Stimulated activated CD4-positive, alpha-beta T cell treated with anti-CD3 and anti-CD28 coated beads, Interleukin-4, amount 100 ng/mL, for 24 hours (primary cell): ENCODE data around the gene KIF18A.
"Not testable (repeated sequence)": the region's sequence is repeated elsewhere in the genome, so short reads cannot be mapped to it uniquely, and the experiment has no call there.

Experiments used
- DNase-seq: peaks from one replicate; pipeline ENCODE4 v3.0.0-alpha.2; 2020

KIF18A gene

DNA sequence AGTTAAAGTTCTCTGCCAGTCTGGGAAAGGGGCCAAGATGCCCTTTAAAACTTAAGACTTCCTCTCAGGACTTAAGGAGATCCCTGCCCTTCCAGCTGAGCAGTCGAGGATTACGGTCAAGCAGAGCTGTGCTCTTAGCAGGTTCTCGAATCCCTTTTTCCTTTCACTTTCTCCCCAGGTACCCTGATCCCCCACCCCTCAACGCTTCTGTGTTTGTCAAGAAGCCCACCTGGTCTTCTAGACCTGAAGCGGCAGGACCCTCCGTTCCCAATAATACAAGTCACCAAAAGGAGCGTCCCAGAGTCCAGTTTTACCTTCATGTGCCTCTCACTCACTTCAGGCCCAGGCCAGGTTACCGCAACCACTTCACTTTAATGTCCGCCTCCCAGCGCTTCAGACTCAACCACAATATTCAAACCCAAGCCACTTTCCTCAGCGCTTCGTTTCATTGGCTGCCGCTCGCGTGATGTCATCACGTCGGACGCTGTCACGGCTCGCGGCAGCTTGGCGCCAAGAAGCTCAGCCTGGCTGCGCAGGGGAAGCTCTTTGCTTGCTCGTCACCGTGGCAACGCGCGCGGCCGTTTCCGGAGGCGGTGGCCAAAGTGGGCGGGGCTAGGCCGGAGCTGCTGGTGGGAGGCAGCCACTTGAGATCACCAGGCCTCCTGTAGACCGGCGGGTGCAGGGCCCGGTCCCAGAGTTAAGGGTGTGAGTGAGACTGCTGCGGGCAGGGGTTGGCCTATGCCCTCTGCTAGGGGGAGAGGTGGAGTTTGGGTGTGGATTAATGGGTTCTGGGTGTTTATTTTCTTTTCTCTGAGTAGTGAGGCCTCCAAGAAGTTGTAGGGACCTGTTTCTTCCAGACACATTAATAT is at the start of gene KIF18A, which contains the start of gene METTL15:
TSS of gene KIF18A (minus strand) at position 407 of the 869 bp plus-strand sequence. CDS start 10,209 bp downstream, outside the sequence.
TSS of gene METTL15 (plus strand) at position 639 of the 869 bp plus-strand sequence. CDS start 4,947 bp downstream, outside the sequence.
- DNase-seq = peak; percentile 98

DNA sequence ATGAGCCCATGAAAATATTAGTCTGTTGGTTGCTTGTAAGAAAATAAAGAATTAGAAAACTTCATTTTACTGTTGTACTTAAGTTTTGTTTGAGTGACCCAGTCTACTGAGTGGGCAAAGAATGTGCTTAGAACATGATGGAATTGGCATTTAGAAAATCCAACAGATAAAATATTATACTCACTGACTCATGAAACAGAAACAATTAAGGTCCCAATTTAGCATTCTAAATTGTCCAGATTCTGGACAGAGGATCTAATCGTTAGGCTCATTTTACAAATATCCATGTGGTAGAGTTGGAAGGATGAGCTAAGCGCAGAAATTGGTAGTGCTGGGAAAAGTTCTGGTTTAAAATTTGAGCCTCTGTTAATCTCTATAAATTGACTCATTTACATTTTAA is 45.6 kb upstream of the KIF18A start:
- DNase-seq = no peak

DNA sequence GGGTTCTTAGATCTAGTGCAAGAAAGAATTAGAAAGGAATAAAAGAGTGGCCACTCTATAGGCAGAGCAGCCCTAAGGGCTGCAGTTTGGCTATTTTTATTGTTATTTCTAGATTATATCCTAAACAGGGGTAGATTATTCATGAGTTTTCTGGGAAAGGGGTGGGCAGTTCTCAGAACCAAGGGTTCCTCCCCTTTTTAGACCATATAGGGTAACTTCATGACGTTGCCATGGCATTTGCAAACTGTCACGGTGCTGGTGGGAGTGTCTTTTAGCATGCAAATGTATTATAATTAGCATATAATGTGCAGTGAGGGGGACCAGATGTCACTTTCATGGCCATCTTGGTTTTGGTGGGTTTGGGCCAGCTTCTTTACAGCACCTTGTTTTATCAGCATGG is 44.8 kb upstream of the KIF18A start:
- no peak for DNase-seq

DNA sequence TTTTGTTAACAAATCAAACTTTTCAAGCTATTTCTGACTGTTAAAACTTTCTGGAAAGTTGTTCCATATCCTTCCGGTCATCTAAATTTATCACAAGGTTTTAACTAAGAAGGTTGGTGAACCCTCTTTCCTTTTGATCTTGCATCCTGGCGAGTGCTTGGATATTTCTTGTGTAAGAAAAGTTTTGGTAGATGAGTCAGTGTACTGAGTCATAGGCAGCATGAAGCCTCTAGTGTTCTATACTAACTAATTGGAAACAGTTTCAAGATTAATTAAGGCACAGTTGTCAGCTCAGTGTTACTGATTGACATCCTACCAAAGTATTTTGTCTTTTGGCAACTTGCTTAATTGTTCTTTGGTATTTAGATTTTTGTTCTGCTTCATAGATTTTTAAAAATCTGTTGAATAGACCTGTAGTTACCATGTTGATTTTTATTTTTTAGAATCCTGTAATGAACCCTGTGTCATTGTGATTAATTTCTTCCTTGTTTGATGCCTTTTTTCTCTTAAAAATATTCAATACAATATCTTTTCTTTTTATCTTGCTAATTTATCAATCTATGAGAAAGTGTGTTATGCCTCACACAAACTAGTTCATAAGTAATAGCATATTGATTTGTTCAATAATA is 38.3 kb upstream of the KIF18A start:
- no peak for DNase-seq

DNA sequence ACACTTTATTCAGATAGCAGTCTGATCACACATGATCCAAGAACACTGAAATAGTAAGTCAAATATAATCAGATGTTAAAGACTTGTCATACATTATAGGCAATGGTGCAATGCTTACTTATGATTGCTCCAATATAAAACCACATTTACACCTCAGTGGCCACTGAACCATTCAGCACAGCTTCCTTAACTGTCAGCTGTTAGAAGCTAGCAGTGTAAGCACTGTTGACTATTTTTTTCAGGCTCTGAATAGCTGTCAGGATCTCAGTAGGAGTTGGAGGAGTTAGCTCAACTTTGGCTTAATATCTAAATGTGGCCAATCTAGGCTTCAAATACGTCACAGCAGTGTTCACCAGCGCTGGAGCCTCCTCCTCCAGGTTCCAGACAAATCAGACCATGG is 36.9 kb upstream of the KIF18A start:
- DNase-seq = no peak

DNA sequence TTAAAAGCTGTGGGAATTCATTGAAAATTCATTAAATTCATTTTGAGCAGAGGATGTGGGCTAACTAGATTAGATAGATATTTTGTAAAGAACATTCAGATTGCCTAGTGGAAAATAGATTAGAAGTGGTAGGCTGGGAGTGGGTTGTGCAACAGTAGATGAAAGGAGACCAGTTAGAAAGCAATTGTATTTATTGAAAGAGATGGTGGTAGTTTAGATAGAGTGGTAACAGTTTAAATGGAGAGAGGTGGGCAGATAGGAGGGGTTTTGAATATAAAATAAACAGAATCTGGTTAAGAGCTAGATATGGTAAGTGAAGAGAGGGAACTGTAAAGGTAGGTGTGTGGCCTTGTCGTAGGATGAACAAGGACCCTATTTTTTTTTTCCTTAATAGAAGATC is 34.8 kb upstream of the KIF18A start:
- no peak for DNase-seq

DNA sequence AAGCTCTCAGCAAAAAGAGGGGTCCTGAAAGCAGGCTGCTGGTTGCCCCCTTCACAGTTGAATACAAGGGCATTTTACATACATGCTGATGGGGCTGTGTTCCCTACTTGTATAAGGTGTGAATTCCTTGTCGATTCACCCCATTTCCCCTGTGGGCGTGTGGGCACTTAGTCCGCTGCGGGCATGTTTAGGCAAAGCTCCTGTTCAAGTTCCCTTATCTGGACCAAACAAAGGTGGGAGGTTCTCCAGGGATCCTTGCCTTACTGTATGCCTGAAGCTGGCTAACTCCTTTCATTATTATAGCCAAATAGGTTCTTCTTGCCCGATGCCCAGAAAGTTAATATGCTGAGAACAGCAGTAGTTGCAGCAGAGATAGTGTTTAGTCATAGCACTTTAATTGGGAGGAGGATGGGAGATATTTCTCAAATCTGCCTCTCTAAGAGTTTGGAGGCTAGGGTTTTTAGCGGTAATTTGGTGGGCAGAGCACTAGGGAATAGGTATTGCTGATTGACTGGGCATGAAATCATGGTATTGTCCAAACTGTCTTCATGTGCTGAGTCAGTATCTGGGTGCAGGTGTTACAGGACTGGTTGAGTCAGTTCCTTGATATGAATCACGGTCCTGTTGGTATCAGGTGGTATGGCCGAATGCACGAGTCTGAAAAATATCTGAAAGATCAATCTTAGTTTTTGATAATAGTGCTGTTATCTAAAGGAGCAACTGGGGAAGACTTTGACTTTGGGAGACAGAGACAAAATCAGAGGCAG is 32.9 kb upstream of the KIF18A start:
- DNase-seq = no peak

DNA sequence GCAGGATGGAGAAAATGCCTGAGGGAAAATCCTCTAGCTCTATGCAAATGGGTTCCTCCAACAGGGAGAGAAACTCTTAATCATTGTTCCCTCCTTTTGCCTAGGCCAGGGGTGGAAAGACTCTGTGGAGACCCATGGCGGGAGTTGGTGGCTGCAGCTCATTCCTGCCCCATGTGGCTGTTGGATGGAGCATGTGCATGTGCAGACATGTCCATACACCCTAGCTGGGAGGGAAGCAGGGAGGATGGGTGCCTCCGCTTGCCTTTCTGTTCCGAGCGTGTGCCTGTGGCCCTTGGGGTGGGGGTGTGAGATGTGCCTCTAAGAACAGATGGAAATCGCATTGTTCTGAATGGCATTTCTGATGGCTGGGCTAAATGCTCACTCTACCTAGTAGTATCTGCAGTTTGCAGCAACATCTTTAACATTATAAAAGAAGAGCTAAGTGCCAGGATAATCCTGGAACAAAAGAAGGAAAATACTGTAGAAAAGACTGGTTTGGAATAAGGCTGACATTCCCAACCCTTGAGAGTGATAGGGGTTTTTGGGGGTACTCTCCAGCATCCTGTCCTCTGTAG is 32.0 kb upstream of the KIF18A start:
- DNase-seq = no peak

DNA sequence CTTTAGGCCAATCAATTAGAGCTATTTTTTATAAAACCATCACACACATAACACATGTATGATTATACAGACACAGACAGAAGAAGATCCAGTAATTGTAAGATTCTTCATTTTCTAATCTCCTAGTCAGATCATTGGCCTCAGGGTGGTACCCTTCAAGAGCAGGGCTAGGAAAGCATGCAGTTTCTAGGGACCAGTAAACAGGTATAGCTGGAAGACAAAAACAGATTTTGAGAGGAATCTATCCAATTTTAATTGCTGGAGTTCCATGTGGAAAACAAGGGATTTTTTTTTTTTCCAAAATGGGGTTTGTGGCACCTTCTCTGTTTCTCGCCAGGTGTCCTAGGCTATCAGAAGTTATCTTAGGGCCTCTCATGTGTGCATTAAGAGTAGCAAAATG is 29.9 kb upstream of the KIF18A start:
- DNase-seq = no peak

DNA sequence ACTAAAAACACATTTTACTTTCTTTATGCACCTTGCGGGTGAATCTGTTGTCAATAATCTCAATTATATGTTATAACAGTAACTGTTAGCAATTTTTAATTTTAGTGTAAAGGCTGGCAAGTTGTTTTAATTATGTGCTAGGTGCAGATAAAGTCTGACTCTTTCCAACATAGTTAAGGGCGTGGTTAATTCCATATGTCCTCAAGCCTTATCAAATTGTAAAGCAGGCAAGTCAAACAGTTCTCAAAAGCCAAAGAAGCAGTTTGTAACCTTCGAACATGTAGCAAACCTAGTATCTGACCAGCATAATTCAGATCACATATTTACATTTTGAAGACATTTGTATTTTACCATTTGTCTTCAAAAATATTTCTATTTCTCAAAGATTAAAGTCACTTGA is 29.4 kb upstream of the KIF18A start:
- DNase-seq = no peak

DNA sequence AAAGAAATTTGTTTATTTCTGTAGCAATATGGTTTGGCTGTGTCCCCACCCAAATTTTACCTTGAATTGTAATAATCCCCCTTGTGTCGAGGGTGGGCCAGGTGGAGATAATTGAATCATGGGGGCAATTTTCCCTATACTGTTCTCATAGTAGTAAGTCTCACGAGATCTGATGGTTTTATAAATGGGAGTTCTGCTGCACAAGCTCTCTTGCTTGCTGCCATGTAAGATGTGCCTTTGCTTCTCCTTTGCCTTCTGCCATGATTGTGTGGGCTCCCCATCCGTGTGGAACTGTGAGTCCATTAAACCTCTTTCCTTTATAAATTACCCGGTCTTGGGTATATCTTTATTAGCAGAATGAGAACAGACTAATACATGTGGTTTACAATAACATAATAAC is 28.2 kb upstream of the KIF18A start:
- not testable (repeated sequence) for DNase-seq

DNA sequence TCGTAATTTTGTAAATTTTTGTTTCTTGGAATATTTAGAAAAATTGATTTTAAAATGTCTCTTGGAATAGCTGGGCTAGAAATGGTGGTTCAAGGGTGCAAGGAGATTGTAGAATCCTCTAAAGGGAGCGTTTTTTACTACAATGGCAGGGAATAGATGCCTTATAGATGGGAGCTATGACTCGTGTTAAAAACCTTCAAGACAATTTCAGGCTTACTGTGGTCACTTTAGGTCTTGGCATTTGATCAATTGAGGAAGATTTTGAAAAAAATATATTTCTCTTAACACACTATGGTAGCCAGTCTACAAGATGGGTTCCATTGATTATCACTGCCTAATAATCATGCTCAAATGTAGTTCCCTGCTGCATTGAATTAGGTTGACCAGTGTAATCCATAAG is 25.2 kb upstream of the KIF18A start:
- no peak for DNase-seq

DNA sequence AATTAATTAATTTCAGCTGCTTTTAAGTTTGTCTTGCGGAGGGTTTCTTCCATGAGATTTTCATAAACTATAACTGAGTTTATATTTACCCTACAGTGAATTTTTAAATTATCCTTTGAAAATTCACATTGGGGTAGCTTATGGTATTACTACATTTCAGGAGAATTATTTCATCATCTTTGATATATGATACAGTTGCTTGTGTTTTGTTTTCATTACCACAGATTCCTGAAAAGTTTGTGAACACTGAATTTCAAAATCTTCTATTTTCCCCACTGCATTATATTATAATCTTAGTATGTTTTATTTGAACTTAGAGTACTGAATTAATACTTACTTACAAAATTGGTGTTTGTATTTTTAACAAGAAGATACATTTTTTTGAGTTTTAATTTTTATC is 24.6 kb upstream of the KIF18A start:
- DNase-seq = no peak

DNA sequence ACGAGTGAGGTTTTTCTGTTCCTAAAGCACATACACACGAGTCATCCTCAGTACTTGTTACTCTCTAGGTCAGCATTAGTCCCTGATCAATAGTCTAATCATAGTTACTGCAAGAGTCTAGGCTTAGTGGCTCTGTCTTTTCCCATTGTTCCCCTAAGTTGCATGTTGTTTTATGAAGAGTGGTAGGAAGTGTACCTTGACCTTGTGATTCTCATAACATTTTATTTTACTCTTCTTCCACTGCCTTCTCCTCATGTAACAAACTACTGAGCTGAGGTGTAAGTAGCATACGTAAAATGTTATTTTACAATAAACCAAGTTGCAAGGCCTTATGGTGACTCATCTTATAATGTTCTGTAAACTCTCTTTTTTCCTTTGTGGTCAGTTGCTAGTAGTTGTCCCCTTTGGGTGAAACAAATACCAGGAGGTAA is 15.2 kb upstream of the KIF18A start:
- no peak for DNase-seq

DNA sequence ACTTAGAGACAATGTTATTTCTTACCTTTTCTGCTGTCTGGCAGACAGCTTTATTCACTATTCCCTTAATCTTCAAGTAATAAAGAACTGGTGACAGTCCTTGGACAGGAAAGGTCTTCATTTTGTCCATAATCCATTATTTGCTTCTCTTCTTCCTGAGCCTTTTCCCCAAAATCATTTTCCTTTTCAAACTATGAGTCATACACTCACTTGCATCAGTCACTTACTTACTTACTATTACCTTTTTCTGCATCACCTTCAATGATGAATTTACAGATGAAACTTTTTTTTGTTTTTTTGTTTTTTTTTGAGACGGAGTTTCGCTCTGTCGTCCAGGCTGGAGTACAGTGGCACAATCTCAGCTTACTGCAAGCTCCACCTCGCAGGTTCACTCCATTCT is 9.8 kb upstream of the KIF18A start:
- DNase-seq = no peak

DNA sequence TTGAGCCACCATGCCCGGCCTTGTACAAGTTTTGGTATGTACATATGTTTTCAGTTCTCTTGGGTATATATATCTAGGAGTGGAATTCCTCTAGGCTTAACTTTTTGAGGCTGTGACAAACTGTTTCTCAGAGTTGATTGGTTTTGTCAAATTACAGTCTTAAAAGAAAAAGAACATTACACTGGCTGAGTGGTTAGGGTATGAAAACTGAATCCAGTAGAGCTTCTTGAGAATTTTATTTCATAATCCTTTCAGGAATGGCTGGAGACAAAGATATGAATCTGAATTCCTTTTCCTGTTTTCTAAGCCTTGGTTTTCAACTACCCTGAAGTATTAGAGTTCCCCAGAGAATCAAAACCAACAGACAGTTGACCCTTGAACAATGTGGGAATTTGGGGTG is 6.8 kb upstream of the KIF18A start:
- DNase-seq = no peak

DNA sequence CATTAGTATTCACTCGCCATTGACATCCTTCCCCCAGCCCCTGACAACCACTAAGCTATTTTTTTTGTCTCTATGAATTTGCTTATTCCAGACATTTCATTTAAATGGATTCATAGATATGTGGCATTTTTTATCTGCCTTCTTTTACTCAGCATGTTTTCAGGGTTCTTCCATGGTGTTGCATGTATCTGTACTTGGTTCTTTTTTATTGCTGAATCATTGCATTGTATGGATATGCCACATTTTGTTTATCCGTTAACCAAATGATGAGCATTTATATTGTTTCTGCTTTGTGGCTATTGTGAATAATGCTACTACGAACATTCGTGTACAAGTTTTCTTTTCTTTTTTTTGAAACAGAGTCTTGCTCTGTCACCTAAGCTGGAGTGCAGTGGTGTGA is 6.2 kb upstream of the KIF18A start:
- DNase-seq = no peak

DNA sequence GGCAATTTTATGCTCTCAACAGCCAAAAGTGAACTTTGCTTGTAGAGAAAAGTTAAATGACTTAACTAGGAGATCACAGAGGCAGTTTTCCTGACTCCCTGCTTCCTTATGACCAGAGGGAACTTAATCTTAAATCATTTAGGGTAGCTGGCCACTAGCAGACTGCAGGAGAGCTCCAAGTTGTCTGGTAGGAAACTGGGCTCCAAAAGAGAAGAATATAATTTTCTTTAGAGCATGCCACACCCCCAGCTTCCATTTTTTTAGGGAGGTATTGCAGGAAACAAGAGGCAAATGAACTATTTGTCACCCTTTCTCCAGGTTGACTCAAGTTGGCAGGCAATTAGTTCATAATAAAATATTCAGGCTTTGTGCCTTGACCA is 2.9 kb upstream of the KIF18A start:
- no peak for DNase-seq

DNA sequence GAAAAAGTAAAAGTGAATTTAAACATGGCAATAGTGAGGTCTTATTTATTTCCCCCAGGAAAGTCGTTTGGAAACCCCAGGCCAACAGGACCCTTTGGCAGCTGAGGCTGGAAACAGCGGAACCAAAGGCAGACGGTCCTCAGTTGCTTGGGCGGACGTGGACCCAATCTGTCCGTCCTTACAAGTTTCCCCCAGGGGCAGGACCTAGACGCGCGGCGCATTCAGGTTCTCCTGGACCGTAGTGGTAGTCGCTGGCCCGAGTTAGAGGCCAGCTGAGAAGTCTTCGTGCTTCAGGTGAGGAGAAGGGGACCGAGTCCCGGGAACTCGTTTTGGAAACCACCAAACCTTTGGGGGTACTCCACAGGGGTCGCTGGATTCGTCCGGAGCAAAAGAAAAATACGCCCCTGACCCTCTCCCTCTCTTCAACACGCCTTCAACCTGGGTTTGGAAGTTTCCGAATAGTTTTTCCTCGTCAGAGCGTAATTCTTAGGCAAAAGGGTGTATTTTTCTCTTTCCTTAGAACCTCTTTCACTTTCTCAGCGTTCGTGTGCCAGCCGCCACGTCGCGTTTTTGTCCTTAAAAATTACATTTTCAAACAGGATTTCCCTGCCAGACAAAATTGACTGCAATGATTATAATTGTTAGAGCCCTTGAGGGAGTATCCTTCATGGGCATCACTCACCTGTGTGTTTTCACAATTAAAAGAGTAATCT is 2.3 kb upstream of the KIF18A start:
- DNase-seq = peak; percentile 70

DNA sequence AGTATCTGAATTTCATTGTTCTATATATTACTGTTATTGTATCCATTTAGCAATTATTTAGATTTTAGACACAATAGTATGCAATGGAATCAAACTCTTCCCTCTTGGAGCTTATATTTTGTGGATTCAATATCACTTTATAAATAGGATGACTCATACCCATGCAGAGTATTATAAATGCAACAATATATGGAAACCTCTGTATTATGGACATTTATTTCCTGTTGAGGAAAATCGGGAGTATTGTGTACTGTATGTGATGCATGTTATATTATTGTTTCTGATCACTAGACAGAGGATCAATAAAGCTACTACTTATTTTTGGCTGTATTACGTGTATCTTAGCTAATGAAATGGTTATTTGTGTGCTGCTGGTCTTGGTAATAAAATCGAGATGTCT is 1.0 kb upstream of the KIF18A start:
- DNase-seq = no peak

DNA sequence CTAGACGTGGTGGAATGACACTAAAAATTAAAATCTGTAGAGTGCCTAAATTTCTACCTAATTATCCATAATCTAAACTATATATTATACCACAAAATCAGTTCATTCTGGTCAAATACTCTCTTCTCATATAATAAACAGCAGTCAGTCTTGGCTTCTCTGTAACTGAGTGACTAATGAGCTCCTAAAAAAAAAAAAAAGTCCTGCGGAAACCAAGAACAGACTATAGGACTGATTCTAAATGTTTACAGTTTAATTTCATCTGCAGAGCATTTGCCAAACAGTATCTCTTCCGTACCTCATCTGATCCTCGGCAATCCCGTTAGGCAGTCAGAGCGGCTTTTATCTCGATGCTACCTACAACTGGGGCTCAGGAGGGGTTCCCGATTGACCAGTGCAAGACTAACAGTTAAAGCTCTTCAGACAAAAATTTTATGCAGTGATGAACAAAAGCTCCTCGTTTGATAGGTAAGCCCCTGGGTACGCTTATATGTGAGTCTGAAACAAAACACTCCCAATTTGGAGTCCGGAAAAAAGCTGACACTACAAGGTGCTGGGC is 686 bp downstream of the KIF18A start:
- DNase-seq = peak; percentile 8

DNA sequence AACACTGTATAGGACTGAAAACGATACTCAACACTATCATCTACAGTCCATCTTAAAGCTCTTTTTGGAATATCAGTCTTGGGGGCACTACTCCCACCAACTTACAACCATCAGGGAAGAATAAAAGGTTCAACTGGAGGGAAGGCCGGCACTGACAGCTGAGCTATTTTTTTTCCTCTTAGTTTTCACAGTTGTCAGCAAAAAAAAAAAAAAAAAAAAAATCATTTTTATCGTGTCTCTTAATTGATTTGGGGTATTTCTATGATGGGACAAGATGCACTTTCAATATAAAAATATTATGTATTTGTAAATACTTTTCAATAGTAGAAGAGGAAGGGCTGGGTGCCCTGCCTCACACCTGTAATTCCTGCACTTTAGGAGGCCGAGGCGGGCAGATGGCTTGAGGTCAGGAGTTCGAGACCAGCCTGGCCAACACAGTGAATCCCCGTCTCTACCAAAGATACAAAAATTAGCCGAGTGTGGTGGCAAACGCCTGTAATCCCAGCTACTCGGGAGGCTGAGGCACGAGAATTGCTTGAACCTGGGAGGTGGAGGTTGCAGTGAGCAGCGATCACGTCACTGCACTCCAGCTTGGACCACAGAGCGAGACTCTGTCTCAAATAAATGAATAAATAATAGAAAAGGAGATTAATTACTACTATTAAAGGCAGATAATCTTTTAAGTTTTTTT is 1.5 kb downstream of the KIF18A start:
- no peak for DNase-seq
